Peyer's patch (tissue), 4 donors: ENCODE measurements around the gene C15orf61.

Source experiments
- POLR2A ChIP-seq, 2 donors: fragments of 450-650 bp; IDR thresholded peaks; one replicate each; pipeline ENCODE4 v1.5.1; 2017; ENCODE audit warnings: antibody characterized with exemption in 2 of 2, mild to moderate bottlenecking in 2 of 2, moderate library complexity in 2 of 2
- TF ChIP-seq, protein P1 (sequence below), 6 experiments: fragments of 450-650 bp in 4 of 6; fragments of 200-600 bp in 2 of 6; sonication (generic) in 1 of 6; IDR thresholded peaks; one replicate each; pipeline ENCODE4 v1.5.1; 2017 to 2019; ENCODE audit warnings: antibody characterized with exemption in 6 of 6, mild to moderate bottlenecking in 3 of 6, moderate library complexity in 1 of 6

DNA sequence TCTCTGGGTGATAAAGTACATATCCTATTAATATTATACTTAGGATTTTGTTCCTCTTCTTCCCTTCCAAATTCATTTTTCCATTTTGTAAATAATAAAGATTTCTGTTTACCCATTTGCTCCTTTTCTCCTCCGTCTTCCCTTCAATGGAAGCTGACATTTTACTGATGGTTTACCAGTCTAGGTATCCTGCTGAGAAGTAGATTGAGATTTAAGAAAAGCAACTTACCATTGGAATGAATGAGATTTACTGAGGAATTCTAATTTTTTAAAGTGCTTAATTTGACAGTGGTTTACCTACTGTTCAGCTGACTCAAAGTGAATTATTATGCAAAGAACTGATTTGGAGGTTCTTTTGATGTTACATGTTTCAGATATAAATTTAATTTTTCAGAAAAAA is 2.4 kb downstream of the C15orf61 start:
- TF ChIP-seq POLR2A (IDR thresholded peaks at IDR 0.05): no peak
- TF ChIP-seq, protein P1, sequence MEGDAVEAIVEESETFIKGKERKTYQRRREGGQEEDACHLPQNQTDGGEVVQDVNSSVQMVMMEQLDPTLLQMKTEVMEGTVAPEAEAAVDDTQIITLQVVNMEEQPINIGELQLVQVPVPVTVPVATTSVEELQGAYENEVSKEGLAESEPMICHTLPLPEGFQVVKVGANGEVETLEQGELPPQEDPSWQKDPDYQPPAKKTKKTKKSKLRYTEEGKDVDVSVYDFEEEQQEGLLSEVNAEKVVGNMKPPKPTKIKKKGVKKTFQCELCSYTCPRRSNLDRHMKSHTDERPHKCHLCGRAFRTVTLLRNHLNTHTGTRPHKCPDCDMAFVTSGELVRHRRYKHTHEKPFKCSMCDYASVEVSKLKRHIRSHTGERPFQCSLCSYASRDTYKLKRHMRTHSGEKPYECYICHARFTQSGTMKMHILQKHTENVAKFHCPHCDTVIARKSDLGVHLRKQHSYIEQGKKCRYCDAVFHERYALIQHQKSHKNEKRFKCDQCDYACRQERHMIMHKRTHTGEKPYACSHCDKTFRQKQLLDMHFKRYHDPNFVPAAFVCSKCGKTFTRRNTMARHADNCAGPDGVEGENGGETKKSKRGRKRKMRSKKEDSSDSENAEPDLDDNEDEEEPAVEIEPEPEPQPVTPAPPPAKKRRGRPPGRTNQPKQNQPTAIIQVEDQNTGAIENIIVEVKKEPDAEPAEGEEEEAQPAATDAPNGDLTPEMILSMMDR (IDR thresholded peaks at IDR 0.05): no peak
